Measurements from ENCODE around the gene MEF2B.

MEF2B gene

DNA sequence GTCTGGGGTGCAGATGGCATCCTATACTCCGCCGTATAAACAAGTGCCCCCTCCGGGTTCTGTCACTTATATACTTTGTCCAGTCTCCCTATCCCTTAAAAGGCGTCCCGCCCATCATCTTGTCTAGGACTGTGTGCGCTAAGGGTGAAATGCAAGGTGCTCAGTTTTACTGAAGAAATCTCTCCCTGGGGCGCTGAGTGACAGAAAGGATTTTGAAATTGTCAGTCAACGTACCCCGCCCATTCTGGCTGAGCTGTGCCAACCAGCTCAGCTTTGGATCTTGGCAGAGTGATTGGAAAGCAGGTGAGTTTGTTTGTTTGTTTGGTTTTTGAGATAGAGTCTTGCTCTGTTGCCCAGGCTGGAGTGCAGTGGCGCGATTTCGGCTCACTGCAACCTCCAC is 27.7 kb downstream of the MEF2B start:
- no peak for TF ChIP-seq POLR2AphosphoS5 (IDR thresholded peaks at IDR 0.05; ENCODE audit: low read depth, low read length)
- TF ChIP-seq SIN3A (IDR thresholded peaks at IDR 0.05; ENCODE audit: borderline replicate concordance, insufficient read depth, low read length), result no peak
- TF ChIP-seq, protein P1, sequence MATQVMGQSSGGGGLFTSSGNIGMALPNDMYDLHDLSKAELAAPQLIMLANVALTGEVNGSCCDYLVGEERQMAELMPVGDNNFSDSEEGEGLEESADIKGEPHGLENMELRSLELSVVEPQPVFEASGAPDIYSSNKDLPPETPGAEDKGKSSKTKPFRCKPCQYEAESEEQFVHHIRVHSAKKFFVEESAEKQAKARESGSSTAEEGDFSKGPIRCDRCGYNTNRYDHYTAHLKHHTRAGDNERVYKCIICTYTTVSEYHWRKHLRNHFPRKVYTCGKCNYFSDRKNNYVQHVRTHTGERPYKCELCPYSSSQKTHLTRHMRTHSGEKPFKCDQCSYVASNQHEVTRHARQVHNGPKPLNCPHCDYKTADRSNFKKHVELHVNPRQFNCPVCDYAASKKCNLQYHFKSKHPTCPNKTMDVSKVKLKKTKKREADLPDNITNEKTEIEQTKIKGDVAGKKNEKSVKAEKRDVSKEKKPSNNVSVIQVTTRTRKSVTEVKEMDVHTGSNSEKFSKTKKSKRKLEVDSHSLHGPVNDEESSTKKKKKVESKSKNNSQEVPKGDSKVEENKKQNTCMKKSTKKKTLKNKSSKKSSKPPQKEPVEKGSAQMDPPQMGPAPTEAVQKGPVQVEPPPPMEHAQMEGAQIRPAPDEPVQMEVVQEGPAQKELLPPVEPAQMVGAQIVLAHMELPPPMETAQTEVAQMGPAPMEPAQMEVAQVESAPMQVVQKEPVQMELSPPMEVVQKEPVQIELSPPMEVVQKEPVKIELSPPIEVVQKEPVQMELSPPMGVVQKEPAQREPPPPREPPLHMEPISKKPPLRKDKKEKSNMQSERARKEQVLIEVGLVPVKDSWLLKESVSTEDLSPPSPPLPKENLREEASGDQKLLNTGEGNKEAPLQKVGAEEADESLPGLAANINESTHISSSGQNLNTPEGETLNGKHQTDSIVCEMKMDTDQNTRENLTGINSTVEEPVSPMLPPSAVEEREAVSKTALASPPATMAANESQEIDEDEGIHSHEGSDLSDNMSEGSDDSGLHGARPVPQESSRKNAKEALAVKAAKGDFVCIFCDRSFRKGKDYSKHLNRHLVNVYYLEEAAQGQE (IDR thresholded peaks at IDR 0.05; ENCODE audit: insufficient read depth in 1 of 2, low read depth in 2 of 2, low read length in 2 of 2), result no peak
- no peak for TF ChIP-seq TAF1 (IDR thresholded peaks at IDR 0.05; ENCODE audit: borderline replicate concordance, insufficient read depth, low read length)
- TF ChIP-seq FOXP2 (optimal IDR thresholded peaks at IDR 0.05; ENCODE audit: borderline replicate concordance, extremely low read depth, extremely low read length, insufficient read depth), result no peak

DNA sequence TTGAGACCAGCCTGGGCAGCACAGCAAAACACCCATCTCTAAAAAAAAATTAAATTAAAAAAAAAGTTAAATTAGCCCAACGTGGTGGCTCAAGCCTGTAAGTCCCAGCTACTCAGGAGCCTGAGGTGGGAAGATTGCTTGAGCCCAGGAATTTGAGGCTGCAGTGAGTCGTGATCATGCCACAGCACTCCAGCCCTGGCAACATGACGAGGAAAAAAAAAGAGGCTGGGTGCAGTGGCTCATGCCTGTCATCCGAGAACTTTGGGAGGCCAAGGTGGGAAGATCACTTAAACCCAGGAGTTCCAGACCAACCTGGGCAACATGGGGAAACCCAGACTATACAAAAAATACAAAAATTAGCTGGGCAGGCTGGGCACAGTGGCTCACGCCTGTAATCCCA is 29.6 kb downstream of the MEF2B start:
- no peak for TF ChIP-seq TAF1 (IDR thresholded peaks at IDR 0.05; ENCODE audit: borderline replicate concordance, insufficient read depth, low read length)
- TF ChIP-seq SIN3A (IDR thresholded peaks at IDR 0.05; ENCODE audit: borderline replicate concordance, insufficient read depth, low read length), result no peak
- TF ChIP-seq POLR2AphosphoS5 (IDR thresholded peaks at IDR 0.05; ENCODE audit: low read depth, low read length), result no peak
- TF ChIP-seq, protein P1 (IDR thresholded peaks at IDR 0.05; ENCODE audit: insufficient read depth in 1 of 2, low read depth in 2 of 2, low read length in 2 of 2), result no peak
- TF ChIP-seq FOXP2 (optimal IDR thresholded peaks at IDR 0.05; ENCODE audit: borderline replicate concordance, extremely low read depth, extremely low read length, insufficient read depth), result no peak

DNA sequence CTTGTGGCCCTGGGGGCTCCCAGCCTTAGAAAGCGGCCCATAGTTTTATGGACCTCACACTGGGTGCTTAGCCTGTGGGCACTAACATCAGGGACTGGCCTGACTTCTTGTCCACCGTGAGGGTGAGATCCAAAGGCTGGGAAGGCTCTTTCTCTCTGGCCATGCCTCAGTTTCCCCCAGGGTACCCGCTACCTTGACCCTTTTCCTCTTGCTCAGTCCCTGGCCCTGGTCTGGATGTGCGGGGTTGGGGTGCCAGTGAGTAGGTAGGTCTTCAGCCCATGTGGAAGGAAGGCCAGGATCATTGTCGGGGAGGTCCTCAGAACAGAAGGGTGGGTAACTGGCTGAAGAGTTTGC is 30.2 kb downstream of the MEF2B start:
- TF ChIP-seq, protein P1 (IDR thresholded peaks at IDR 0.05; ENCODE audit: insufficient read depth in 1 of 2, low read depth in 2 of 2, low read length in 2 of 2), result no peak
- no peak for TF ChIP-seq SIN3A (IDR thresholded peaks at IDR 0.05; ENCODE audit: borderline replicate concordance, insufficient read depth, low read length)
- TF ChIP-seq TAF1 (IDR thresholded peaks at IDR 0.05; ENCODE audit: borderline replicate concordance, insufficient read depth, low read length), result no peak
- TF ChIP-seq POLR2AphosphoS5 (IDR thresholded peaks at IDR 0.05; ENCODE audit: low read depth, low read length), result no peak
- no peak for TF ChIP-seq FOXP2 (optimal IDR thresholded peaks at IDR 0.05; ENCODE audit: borderline replicate concordance, extremely low read depth, extremely low read length, insufficient read depth)

DNA sequence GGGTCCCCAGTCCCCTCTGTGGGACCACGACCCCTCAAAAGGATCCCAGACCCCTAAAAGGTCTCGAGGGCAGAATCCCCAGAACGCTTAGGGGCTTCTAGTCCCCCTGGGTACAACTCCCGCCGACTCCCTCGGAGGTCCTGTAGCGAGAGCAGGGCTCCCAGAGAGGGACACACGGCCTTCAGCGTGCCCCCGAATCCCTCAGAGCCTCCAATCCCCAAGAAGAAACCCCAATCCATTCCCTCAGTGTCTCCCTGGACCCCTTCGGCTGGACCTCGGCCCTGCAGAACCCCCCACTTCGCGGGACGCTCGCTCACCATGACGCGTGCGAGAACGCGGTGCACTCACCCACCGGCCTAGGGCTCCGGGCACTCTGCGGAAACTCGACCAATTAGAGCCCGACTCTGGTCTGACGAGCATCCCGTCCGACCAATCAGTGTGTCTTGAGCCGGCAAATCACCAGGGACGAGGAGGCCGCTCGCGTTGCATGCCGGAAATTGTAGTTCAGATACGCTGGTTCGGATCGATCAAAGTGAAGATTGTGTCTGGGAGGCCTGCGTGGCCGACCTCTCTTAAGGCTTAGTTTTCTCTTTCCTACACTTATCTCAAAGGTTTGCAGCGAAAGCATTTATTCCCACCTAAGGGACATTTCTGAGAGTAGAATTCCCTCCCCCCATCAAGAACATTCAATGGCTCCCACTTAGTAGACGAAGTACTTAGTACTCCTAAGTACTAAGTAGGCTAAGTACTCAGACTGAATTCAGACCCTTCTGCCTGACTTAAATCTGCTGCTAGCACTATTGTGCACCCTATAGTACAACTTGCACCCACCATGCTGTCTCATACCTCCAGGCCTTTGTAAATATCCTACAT is 31.7 kb downstream of the MEF2B start, which contains the start of gene TMEM161A:
TSS of gene TMEM161A (minus strand) at position 370 of the 873 bp plus-strand sequence. CDS start at position 320, 50 bp downstream.
- TF ChIP-seq TAF1 (IDR thresholded peaks at IDR 0.05; ENCODE audit: borderline replicate concordance, insufficient read depth, low read length), result peak; percentile 71; the same call in 1 of the 2 replicates
- TF ChIP-seq POLR2AphosphoS5 (IDR thresholded peaks at IDR 0.05; ENCODE audit: low read depth, low read length), result peak; percentile 92
- TF ChIP-seq FOXP2 (optimal IDR thresholded peaks at IDR 0.05; ENCODE audit: borderline replicate concordance, extremely low read depth, extremely low read length, insufficient read depth), result peak; percentile 57
- no peak for TF ChIP-seq SIN3A (IDR thresholded peaks at IDR 0.05; ENCODE audit: borderline replicate concordance, insufficient read depth, low read length)

DNA sequence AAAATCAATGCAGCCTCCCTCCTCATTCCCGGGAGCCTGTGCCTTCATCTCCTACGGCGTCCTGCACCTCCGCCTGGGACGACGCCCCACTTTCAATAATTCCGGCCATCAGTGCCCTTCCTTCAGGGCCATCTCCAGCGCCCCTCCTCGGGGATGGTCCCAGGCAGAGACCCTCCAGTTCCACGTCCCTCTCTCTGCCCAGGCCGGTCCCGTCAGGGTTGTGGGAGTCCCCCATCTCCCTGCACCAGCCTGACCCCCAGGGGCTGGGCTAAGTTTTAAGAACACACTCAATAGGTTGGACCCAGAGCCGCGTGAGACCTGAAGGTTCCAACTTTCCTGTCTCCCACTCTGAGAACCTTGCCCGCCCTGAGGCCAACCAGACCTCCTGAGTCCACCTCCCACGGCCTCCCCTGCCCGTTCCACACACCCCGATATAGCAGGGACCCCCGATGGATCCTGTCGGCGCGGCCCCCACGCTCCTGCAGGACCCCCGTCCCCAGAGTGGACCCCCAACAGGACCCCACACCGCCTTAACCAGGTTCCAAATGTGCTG is 32.4 kb downstream of the MEF2B start:
- TF ChIP-seq, protein P1 (IDR thresholded peaks at IDR 0.05; ENCODE audit: insufficient read depth in 1 of 2, low read depth in 2 of 2, low read length in 2 of 2), result no peak
- TF ChIP-seq FOXP2 (optimal IDR thresholded peaks at IDR 0.05; ENCODE audit: borderline replicate concordance, extremely low read depth, extremely low read length, insufficient read depth), result no peak
- TF ChIP-seq POLR2AphosphoS5 (IDR thresholded peaks at IDR 0.05; ENCODE audit: low read depth, low read length), result no peak
- TF ChIP-seq TAF1 (IDR thresholded peaks at IDR 0.05; ENCODE audit: borderline replicate concordance, insufficient read depth, low read length), result no peak
- TF ChIP-seq SIN3A (IDR thresholded peaks at IDR 0.05; ENCODE audit: borderline replicate concordance, insufficient read depth, low read length), result no peak

Measured in PFSK-1 (cell line).